Fibroblast of lung (primary cell): ENCODE measurements around the gene ACTL10. TPM values are rescaled to one million over a fixed set of nuclear protein-coding genes. Genes with fewer than 3 reads are reported as not detected.

Source experiments
- DNase-seq, 2 donors: peaks; one replicate each; pipeline versions ENCODE4 v3.0.0 to v3.0.0-alpha.2; 2010; ENCODE audit warnings: low read depth in 2 of 2
- H2AFZ ChIP-seq: 2 replicates; pipeline ENCODE4 v1.5.1; 2012; ENCODE audit warnings: low read length, control low read depth, inconsistent platforms
- H3K27ac ChIP-seq: 2 replicates; pipeline ENCODE4 v1.5.1; 2011; ENCODE audit warnings: low read length, control low read depth; ENCODE audit not compliant: insufficient read depth
- H3K27me3 ChIP-seq: 2 replicates; pipeline ENCODE4 v1.5.1; 2011; ENCODE audit warnings: mild to moderate bottlenecking, low read length; ENCODE audit not compliant: control insufficient read depth, insufficient read depth
- H3K36me3 ChIP-seq: 2 replicates; pipeline ENCODE4 v1.5.1; 2011; ENCODE audit warnings: low read length; ENCODE audit not compliant: control insufficient read depth, insufficient read depth
- H3K4me1 ChIP-seq: 2 replicates; pipeline ENCODE4 v1.5.1; 2011; ENCODE audit warnings: low read length; ENCODE audit not compliant: control insufficient read depth, insufficient read depth; ENCODE audit errors: extremely low read depth
- H3K4me2 ChIP-seq: 2 replicates; pipeline ENCODE4 v1.5.1; 2011; ENCODE audit warnings: low read length, control low read depth; ENCODE audit not compliant: insufficient read depth; ENCODE audit errors: extremely low read depth
- H3K4me3 ChIP-seq, 4 experiments: fragments of 200-600 bp in 1 of 4; sonication (generic) in 1 of 4; replicated peaks in 1 of 4; 2 replicates each; pipeline ENCODE4 v1.5.1; 2011 to 2016; ENCODE audit warnings: low read length in 4 of 4, low read depth in 3 of 4, mild to moderate bottlenecking in 3 of 4, control low read depth in 2 of 4, inconsistent platforms in 1 of 4, mixed read lengths in 1 of 4; ENCODE audit not compliant: insufficient read depth in 1 of 4; ENCODE audit errors: control extremely low read depth in 1 of 4
- H3K79me2 ChIP-seq: 2 replicates; pipeline ENCODE4 v1.5.1; 2012; ENCODE audit warnings: mild to moderate bottlenecking, low read length, inconsistent platforms; ENCODE audit not compliant: control insufficient read depth, insufficient read depth
- H3K9ac ChIP-seq: 2 replicates; pipeline ENCODE4 v1.5.1; 2011; ENCODE audit warnings: mild to moderate bottlenecking, low read length, control low read depth; ENCODE audit not compliant: insufficient read depth
- H3K9me3 ChIP-seq: 2 replicates; pipeline ENCODE4 v1.5.1; 2012; ENCODE audit warnings: low read depth, low read length; ENCODE audit not compliant: control insufficient read depth, insufficient read depth
- H4K20me1 ChIP-seq: 2 replicates; pipeline ENCODE4 v1.5.1; 2011; ENCODE audit warnings: low read length; ENCODE audit not compliant: control insufficient read depth, insufficient read depth; ENCODE audit errors: extremely low read depth
- EZH2 ChIP-seq: IDR thresholded peaks from 2 replicates; pipeline ENCODE4 v1.5.1; 2012; ENCODE audit warnings: low read length, control low read depth, mild to moderate bottlenecking; ENCODE audit errors: missing control alignments
- polyA plus RNA-seq, 2 donors: library from polyadenylated mRNA; depleted of rRNA in 1 of 2; stranded (reverse) in 1 of 2; unstranded in 1 of 2; fragments of >200 nt; gene quantifications; 2 replicates each; pipeline ENCODE4 v1.2.1, GENCODE V29; 2011 to 2012; ENCODE audit warnings: missing spikeins in 1 of 2
- total RNA-seq: library from RNA; depleted of rRNA; stranded (reverse); fragments of >200 nt; gene quantifications from 2 replicates; pipeline ENCODE4 v1.2.1, GENCODE V29; 2014
- TF ChIP-seq, protein P1 (sequence below), 2 donors: IDR thresholded peaks in 1 of 2; conservative IDR thresholded peaks in 1 of 2; 1 replicate in 1 of 2; 2 replicates in 1 of 2; pipeline ENCODE4 v1.5.1; 2011 to 2012; ENCODE audit warnings: low read length in 2 of 2, control low read depth in 1 of 2, inconsistent platforms in 1 of 2, low read depth in 1 of 2, mild to moderate bottlenecking in 1 of 2

Gene ACTL10
- total and polyA plus RNA-seq, 2 donors (not counting 1 experiment from before 2014, with no cell fraction given), result 0.32 to 2.0 TPM

DNA sequence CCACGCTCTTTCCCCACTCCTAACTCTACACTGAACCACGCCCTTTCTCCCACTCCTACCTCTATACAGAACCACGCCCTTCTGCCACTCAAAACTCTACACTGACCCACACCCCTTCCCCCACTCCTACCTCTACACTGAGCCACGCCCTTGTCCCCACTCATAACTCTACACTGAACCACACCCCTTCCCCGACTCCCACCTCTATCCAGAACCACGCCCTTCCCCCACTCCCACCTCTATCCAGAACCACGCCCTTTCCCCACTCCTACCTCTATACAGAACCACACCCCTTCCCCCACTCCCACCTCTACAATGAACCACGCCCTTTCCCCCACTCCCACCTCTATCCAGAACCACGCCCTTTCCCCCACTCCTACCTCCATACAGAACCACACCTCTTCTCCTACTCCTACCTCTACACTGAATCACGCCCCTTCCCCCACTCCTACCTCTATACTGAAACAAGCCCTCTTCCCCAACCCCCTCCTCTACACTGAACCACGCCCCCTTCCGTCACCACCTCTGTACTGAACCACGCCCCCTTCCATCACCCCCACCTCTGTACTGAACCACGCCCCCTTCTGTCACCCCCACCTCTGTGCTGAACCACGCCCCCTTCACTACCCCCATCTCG lies 43.3 kb downstream of the ACTL10 start:
- Histone ChIP-seq H3K27ac (no peak overlapping the region), H3K36me3 (peaks cover 2% of the 10 kb centered on the region), H2AFZ (no peak overlapping the region), H4K20me1 (no peaks in the 10 kb centered on the region), H3K9ac (no peak overlapping the region), H3K27me3 (no peaks in the 10 kb centered on the region), H3K79me2 (no peaks in the 10 kb centered on the region), H3K4me3 (no peak overlapping the region), H3K4me2 (no peak overlapping the region), H3K4me1 (peaks cover 3% of the 10 kb centered on the region), H3K9me3 (no peaks in the 10 kb centered on the region)
- TF ChIP-seq, protein P1, sequence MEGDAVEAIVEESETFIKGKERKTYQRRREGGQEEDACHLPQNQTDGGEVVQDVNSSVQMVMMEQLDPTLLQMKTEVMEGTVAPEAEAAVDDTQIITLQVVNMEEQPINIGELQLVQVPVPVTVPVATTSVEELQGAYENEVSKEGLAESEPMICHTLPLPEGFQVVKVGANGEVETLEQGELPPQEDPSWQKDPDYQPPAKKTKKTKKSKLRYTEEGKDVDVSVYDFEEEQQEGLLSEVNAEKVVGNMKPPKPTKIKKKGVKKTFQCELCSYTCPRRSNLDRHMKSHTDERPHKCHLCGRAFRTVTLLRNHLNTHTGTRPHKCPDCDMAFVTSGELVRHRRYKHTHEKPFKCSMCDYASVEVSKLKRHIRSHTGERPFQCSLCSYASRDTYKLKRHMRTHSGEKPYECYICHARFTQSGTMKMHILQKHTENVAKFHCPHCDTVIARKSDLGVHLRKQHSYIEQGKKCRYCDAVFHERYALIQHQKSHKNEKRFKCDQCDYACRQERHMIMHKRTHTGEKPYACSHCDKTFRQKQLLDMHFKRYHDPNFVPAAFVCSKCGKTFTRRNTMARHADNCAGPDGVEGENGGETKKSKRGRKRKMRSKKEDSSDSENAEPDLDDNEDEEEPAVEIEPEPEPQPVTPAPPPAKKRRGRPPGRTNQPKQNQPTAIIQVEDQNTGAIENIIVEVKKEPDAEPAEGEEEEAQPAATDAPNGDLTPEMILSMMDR (conservative IDR thresholded peaks at IDR 0.05 in 1 of 2, IDR thresholded peaks at IDR 0.05 in 1 of 2; ENCODE audit: low read depth in 1 of 2, low read length in 2 of 2), result no peak
- no peak for TF ChIP-seq EZH2
- DNase-seq, result no peak

- Histone ChIP-seq H3K4me2 (no peak overlapping the region), H3K9ac (no peak overlapping the region), H3K4me1 (peaks cover 3% of the 10 kb centered on the region), H3K79me2 (no peaks in the 10 kb centered on the region), H3K36me3 (peaks cover 2% of the 10 kb centered on the region), H4K20me1 (no peaks in the 10 kb centered on the region), H2AFZ (no peak overlapping the region), H3K9me3 (no peaks in the 10 kb centered on the region), H3K4me3 (no peak overlapping the region), H3K27me3 (no peaks in the 10 kb centered on the region), H3K27ac (no peak overlapping the region)
- DNase-seq, result no peak
- TF ChIP-seq, protein P1 (conservative IDR thresholded peaks at IDR 0.05 in 1 of 2, IDR thresholded peaks at IDR 0.05 in 1 of 2; ENCODE audit: low read depth in 1 of 2, low read length in 2 of 2), result no peak
- no peak for TF ChIP-seq EZH2
Observed at GRCh38 chr20:33710681-33711445, 44.1 kb downstream of the ACTL10 start.

GRCh38 chr20:33711446-33711738 lies 44.6 kb downstream of the ACTL10 start:
- Histone ChIP-seq H3K27ac (no peak overlapping the region), H3K9ac (no peak overlapping the region), H3K4me1 (peaks cover 3% of the 10 kb centered on the region), H3K36me3 (peaks cover 2% of the 10 kb centered on the region), H3K27me3 (no peaks in the 10 kb centered on the region), H3K9me3 (no peaks in the 10 kb centered on the region), H3K4me3 (no peak overlapping the region), H4K20me1 (no peaks in the 10 kb centered on the region), H3K4me2 (no peak overlapping the region), H3K79me2 (no peaks in the 10 kb centered on the region), H2AFZ (no peak overlapping the region)
- no peak for TF ChIP-seq EZH2
- TF ChIP-seq, protein P1 (conservative IDR thresholded peaks at IDR 0.05 in 1 of 2, IDR thresholded peaks at IDR 0.05 in 1 of 2; ENCODE audit: low read depth in 1 of 2, low read length in 2 of 2), result no peak
- DNase-seq, result no peak
